Measurements from ENCODE around the gene YIF1B.

Gene YIF1B

GRCh38 chr19:38304866-38305429, 10.8 kb downstream of the YIF1B start:
- no peak for TF ChIP-seq CTCF (IDR thresholded peaks at IDR 0.05; ENCODE audit: control insufficient read depth, extremely low read depth, insufficient read depth)
- H3K4me3 ChIP-seq (ENCODE audit: low read depth, low read length): no peak overlapping the region
- DNase-seq (ENCODE audit: low read depth): peak; percentile 81

DNA sequence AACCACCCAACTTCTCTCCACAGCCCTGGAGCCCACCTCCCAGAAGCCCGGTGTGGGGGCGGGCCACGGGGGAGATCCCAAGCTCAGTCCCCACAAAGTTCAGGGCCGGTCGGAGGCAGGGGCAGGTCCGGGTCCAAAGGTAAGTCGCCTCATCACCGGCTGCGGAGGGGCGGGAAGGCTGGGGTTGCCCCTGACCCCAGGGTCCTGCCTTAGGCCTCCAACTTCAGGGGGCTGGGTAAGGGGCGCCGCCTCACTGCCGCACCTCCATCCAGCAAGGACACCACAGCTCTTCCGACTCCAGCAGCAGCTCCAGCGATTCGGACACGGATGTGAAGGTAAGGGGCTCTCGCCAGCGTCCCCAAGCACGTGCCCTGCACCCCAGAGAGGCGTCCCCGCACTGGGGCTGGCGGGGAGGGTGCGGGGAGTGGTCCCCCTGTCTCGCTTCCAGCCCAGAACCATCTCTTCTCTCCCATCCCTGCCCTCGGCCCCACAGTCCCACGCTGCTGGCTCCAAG, 11.3 kb downstream of the YIF1B start:
- no peak overlapping the region for H3K4me3 ChIP-seq (ENCODE audit: low read depth, low read length)
- DNase-seq (ENCODE audit: low read depth): no peak
- no peak for TF ChIP-seq CTCF (IDR thresholded peaks at IDR 0.05; ENCODE audit: control insufficient read depth, extremely low read depth, insufficient read depth)

- TF ChIP-seq CTCF (IDR thresholded peaks at IDR 0.05; ENCODE audit: control insufficient read depth, extremely low read depth, insufficient read depth): no peak
- no peak for DNase-seq (ENCODE audit: low read depth)
- H3K4me3 ChIP-seq (ENCODE audit: low read depth, low read length): no peak within 1 kb of the TSS
Measured at GRCh38 chr19:38303517-38304351, 12.0 kb downstream of the YIF1B start, which contains the start of gene C19orf33. TSS of gene C19orf33 (plus strand) at chr19:38304251. CDS start at chr19:38304262, 11 bp downstream.

GRCh38 chr19:38298821-38299680, 16.7 kb downstream of the YIF1B start:
- peak; percentile 69 for DNase-seq (ENCODE audit: low read depth)
- no peak overlapping the region for H3K4me3 ChIP-seq (ENCODE audit: low read depth, low read length)
- no peak for TF ChIP-seq CTCF (IDR thresholded peaks at IDR 0.05; ENCODE audit: control insufficient read depth, extremely low read depth, insufficient read depth)

DNA sequence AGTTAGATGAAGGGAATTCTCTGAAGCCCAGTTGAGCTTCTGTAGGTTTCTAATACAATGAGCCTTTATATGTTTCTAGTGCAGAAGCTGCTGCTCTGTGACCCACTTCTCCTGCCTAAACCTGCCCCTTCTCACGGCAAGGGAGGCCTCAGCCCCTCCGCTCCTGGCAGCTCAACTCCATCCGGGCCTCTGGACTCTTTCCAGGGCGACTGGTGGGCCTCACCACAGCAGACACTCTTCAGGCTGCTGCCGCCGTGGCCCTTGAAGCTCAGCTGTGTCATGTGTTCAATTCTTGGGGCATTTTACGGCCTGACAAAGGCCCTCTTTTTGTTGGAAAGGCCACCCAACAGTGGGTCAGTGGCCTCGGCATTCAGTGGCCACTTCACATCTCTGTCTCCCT, 21.7 kb downstream of the YIF1B start:
- TF ChIP-seq CTCF (IDR thresholded peaks at IDR 0.05; ENCODE audit: control insufficient read depth, extremely low read depth, insufficient read depth): no peak
- H3K4me3 ChIP-seq (ENCODE audit: low read depth, low read length): no peak overlapping the region
- DNase-seq (ENCODE audit: low read depth): no peak

DNA sequence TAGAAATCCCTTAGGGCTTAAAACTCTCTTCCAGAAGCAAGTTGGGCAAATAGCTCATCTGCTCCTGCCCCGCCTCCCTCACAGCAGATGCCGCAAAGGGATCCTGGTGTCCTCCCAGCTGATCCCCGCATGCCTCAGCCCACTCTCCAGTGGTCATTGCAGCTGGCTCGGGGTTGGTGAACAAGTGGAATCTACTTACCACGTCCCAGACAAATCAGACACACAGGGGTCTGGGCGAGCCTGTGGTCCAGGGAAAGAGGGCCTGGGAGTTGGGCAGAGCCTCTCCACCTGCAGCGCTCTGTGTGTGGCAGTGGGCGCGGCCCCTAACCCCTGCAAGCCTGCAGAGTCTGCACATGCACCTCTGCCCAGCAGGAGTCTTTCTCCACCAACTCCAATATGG, 22.5 kb downstream of the YIF1B start:
- no peak for DNase-seq (ENCODE audit: low read depth)

More for the DNA sequence above, 22.5 kb downstream of the YIF1B start:
- no peak overlapping the region for H3K4me3 ChIP-seq (ENCODE audit: low read depth, low read length)
- no peak for TF ChIP-seq CTCF (IDR thresholded peaks at IDR 0.05; ENCODE audit: control insufficient read depth, extremely low read depth, insufficient read depth)
